Neutrophil (primary cell): Measurements from ENCODE around the gene TAF5L.

Source experiments
- H3K27ac ChIP-seq: fragments of 200-600 bp; sonication (generic); 2 replicates; pipeline ENCODE4 v1.5.1; 2016; ENCODE audit warnings: mild to moderate bottlenecking, moderate library complexity
- H3K27me3 ChIP-seq: fragments of 200-600 bp; sonication (generic); 2 replicates; pipeline ENCODE4 v1.6.0; 2016; ENCODE audit warnings: mild to moderate bottlenecking
- H3K36me3 ChIP-seq: fragments of 200-600 bp; sonication (generic); 2 replicates; pipeline ENCODE4 v1.5.1; 2017
- H3K4me1 ChIP-seq, 2 experiments: fragments of 200-600 bp in 1 of 2; sonication (generic) in 1 of 2; 1 replicate in 1 of 2; 2 replicates in 1 of 2; pipeline versions ENCODE4 v1.5.1 to v1.6.1; 2013 to 2016; ENCODE audit warnings: low read depth in 1 of 2, low read length in 1 of 2, mild to moderate bottlenecking in 1 of 2, moderate library complexity in 1 of 2; ENCODE audit not compliant: control insufficient read depth in 1 of 2, insufficient read depth in 1 of 2
- H3K4me3 ChIP-seq, 2 experiments: fragments of 200-600 bp in 1 of 2; sonication (generic) in 1 of 2; 1 replicate in 1 of 2; 2 replicates in 1 of 2; pipeline ENCODE4 v1.5.1; 2013 to 2016; ENCODE audit warnings: low read depth in 1 of 2, low read length in 1 of 2, mild to moderate bottlenecking in 1 of 2, moderate library complexity in 1 of 2
- H3K9me3 ChIP-seq: fragments of 200-600 bp; sonication (generic); 2 replicates; pipeline ENCODE4 v1.5.1; 2016
- TF ChIP-seq, protein P1 (sequence below): fragments of 200-600 bp; sonication (generic); IDR thresholded peaks from 2 replicates; pipeline ENCODE4 v1.5.1; 2016; ENCODE audit warnings: antibody characterized with exemption

TAF5L gene

GRCh38 chr1:229661022-229661877 lies 35.3 kb upstream of the TAF5L start:
- H3K9me3 ChIP-seq = no peaks in the 10 kb centered on the region

DNA sequence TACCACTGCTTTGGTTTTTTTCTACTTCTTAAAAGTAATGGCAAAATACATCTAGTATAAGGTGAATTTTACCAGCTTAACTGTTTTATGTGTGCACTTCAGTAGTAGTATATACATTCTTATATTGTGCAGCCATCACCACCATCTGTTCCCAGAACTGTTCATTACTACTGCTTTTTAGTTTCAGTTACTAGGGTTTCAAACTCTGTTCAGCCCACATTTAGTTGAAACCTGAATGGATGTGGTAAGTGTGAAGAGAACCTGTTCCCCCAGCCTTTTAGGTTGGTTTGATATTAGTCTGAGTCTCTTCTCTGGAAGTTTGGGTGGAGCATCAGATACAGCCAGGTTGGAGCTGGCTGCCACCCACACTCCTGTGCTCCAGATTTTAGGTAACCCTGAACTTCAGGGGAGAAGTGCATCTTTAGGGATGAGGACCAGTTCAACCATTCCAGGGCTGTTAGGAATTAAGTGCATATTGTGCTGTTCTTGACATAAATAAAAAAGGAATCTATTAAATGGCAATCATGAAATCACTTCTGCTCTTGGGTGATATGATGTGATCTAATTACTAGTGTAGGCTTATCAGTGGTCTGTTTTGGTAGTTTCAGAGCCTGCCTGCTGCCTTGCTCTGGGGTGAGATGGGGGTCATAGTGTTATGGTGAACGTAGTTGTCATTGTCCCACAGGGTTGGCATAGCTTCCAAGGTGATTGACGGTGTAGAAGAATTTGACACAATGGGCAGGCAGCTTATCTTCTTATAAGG lies 32.3 kb upstream of the TAF5L start:
- Histone ChIP-seq H3K36me3 (no peaks in the 10 kb centered on the region), H3K27ac (no peak overlapping the region), H3K9me3 (no peaks in the 10 kb centered on the region), H3K27me3 (no peaks in the 10 kb centered on the region), H3K4me1 (no peaks in the 10 kb centered on the region), H3K4me3 (no peak overlapping the region)
- TF ChIP-seq, protein P1, sequence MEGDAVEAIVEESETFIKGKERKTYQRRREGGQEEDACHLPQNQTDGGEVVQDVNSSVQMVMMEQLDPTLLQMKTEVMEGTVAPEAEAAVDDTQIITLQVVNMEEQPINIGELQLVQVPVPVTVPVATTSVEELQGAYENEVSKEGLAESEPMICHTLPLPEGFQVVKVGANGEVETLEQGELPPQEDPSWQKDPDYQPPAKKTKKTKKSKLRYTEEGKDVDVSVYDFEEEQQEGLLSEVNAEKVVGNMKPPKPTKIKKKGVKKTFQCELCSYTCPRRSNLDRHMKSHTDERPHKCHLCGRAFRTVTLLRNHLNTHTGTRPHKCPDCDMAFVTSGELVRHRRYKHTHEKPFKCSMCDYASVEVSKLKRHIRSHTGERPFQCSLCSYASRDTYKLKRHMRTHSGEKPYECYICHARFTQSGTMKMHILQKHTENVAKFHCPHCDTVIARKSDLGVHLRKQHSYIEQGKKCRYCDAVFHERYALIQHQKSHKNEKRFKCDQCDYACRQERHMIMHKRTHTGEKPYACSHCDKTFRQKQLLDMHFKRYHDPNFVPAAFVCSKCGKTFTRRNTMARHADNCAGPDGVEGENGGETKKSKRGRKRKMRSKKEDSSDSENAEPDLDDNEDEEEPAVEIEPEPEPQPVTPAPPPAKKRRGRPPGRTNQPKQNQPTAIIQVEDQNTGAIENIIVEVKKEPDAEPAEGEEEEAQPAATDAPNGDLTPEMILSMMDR = no peak

More at GRCh38 chr1:229661022-229661877, 35.3 kb upstream of the TAF5L start:
- Histone ChIP-seq H3K4me1 (no peaks in the 10 kb centered on the region), H3K27ac (no peak overlapping the region), H3K36me3 (no peaks in the 10 kb centered on the region), H3K4me3 (no peak overlapping the region), H3K27me3 (no peaks in the 10 kb centered on the region)
- TF ChIP-seq, protein P1 = peak; percentile 69

DNA sequence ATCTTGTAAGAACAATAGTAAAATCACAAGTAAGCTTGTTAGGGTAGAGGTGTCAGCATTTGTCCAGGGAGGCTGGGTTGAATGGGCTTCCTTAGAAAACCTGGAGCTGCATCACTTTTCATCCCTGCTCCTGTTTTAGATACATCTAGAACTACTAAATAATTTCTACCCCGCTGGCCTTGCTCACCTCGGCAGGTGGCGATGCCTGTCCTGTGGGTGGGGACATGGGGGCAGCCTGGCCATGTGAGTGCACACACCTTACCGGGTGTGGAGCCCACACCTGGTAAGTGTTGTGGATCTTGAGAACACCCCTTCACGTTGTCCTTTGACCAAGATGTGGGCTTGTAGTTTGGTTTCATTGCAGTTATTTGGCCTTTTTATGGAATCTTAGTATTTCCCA lies 29.9 kb upstream of the TAF5L start:
- H3K4me1 ChIP-seq = no peaks in the 10 kb centered on the region
- TF ChIP-seq, protein P1 = no peak
- H3K27me3 ChIP-seq = no peaks in the 10 kb centered on the region
- H3K27ac ChIP-seq = no peak overlapping the region
- H3K9me3 ChIP-seq = no peaks in the 10 kb centered on the region
- H3K36me3 ChIP-seq = no peaks in the 10 kb centered on the region
- no peak overlapping the region for H3K4me3 ChIP-seq

DNA sequence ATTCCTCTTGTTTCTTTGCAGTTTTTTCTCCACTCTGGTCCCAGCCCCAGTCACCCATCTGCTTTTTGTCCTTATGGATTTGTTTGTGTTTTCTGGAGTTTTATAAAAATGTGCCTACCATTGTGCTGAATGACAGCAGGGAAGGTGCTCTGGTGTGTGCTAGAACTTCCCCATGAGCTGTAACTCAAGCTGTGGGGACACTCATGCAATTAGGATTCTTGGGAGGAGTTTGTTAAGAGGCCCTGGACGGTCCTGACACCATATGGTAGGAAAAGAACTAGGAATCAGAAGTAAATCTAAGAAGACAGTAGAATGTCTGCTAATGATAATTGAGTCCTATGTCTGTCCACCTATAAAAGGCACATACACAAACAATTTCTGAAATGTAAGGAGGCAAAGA lies 27.5 kb upstream of the TAF5L start:
- no peaks in the 10 kb centered on the region for H3K36me3 ChIP-seq

GRCh38 chr1:229651546-229651945 lies 25.6 kb upstream of the TAF5L start:
- no peaks in the 10 kb centered on the region for H3K27me3 ChIP-seq
- H3K4me3 ChIP-seq = no peak overlapping the region
- H3K36me3 ChIP-seq = peaks cover 12% of the 10 kb centered on the region
- no peaks in the 10 kb centered on the region for H3K4me1 ChIP-seq
- no peak overlapping the region for H3K27ac ChIP-seq
- H3K9me3 ChIP-seq = no peaks in the 10 kb centered on the region
- TF ChIP-seq, protein P1 = no peak

More for the DNA sequence above, 27.5 kb upstream of the TAF5L start:
- no peaks in the 10 kb centered on the region for H3K27me3 ChIP-seq
- H3K4me3 ChIP-seq = no peak overlapping the region
- no peak overlapping the region for H3K27ac ChIP-seq
- no peaks in the 10 kb centered on the region for H3K9me3 ChIP-seq
- TF ChIP-seq, protein P1 = no peak
- H3K4me1 ChIP-seq = no peaks in the 10 kb centered on the region
